Memory B cell (primary cell): Measurements from ENCODE around the gene NCOA1.

Experiments
- ATAC-seq: fragments of 150-1000 bp; cut with Tn5 transposase; 2 replicates; pipeline ENCODE4 v1.10.0; 2021; ENCODE audit warnings: low read depth, mild to moderate bottlenecking, moderate library complexity
- DNase-seq, 2 donors: peaks; one replicate each; pipeline ENCODE4 v3.0.0; 2022; ENCODE audit warnings: low spot score in 2 of 2
- H3K27ac Mint-ChIP-seq: one replicate; pipeline ENCODE4 v1.8.0; 2022; ENCODE audit warnings: mild to moderate bottlenecking, moderate library complexity, mixed read lengths
- H3K27me3 Mint-ChIP-seq: one replicate; pipeline ENCODE4 v1.8.0; 2022; ENCODE audit warnings: mixed read lengths
- H3K36me3 Mint-ChIP-seq: one replicate; pipeline ENCODE4 v1.8.0; 2022; ENCODE audit warnings: mild to moderate bottlenecking, mixed read lengths
- H3K4me1 Mint-ChIP-seq: one replicate; pipeline ENCODE4 v1.8.0; 2022; ENCODE audit warnings: mixed read lengths
- H3K4me3 Mint-ChIP-seq: one replicate; pipeline ENCODE4 v1.8.0; 2022; ENCODE audit warnings: mild to moderate bottlenecking, moderate library complexity, mixed read lengths
- H3K9me3 Mint-ChIP-seq: one replicate; pipeline ENCODE4 v1.8.0; 2022; ENCODE audit warnings: mixed read lengths

The NCOA1 gene

DNA sequence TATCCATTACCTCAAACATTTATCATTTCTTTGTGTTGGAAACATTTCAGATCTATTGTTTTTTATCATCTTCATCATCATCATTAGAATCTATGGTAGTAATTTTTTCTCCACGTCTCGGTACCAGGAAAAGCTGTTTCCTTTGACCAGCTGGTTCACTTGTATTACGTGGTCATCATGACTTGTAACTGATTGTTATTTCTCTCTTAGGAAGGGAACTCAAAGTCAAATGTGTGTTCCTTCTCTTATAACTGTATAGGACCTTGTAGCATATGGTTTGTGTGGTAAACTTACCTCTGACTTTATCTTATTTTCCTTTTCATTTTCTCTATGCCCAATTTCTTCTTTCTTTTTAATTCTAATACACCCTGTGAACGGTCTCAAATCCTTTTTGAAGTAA, 16.5 kb downstream of the NCOA1 start:
- Mint-ChIP-seq H3K27me3 (no peaks in the 10 kb centered on the region), H3K4me1 (peaks cover 59% of the 10 kb centered on the region), H3K36me3 (peaks cover 2% of the 10 kb centered on the region), H3K27ac (peak overlapping the region; percentile 13), H3K4me3 (no peak overlapping the region), H3K9me3 (no peaks in the 10 kb centered on the region)
- ATAC-seq (no peak), DNase-seq (no peak)

- Mint-ChIP-seq H3K36me3 (peaks cover 2% of the 10 kb centered on the region), H3K27me3 (no peaks in the 10 kb centered on the region), H3K27ac (peak overlapping the region; percentile 29), H3K4me1 (peaks cover 59% of the 10 kb centered on the region), H3K9me3 (no peaks in the 10 kb centered on the region), H3K4me3 (no peak overlapping the region)
- ATAC-seq (no peak), DNase-seq (no peak)
Measured at GRCh38 chr2:24508878-24509277, 17.8 kb downstream of the NCOA1 start.

DNA sequence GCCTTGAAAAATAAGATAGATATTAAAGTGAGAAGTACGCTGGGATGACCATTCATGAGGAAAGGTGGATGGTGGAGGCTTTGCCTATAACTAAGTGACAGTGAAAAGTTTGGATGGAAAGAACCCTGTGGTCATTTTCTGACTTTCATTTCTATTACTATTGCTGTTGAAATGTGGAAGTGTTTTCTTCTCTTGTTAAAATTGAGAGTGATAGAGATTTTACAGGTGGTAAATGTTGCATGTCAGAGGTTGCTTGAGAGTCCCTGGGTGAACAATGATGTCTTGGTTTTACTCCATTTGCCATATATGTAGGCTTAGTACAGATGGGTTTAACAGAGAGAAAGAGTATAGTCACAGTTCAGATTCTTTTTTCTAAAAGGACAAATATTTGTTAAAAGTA, 18.4 kb downstream of the NCOA1 start:
- H3K4me1 Mint-ChIP-seq, result peaks cover 55% of the 10 kb centered on the region
- DNase-seq (no peak), ATAC-seq (peak; percentile 86)
- H3K27ac Mint-ChIP-seq, result peak overlapping the region; percentile 29
- H3K9me3 Mint-ChIP-seq, result no peaks in the 10 kb centered on the region
- H3K36me3 Mint-ChIP-seq, result no peaks in the 10 kb centered on the region
- H3K27me3 Mint-ChIP-seq, result no peaks in the 10 kb centered on the region
- H3K4me3 Mint-ChIP-seq, result no peak overlapping the region

- H3K27me3 Mint-ChIP-seq, result no peaks in the 10 kb centered on the region
- DNase-seq (no peak), ATAC-seq (peak; percentile 33)
- no peaks in the 10 kb centered on the region for H3K9me3 Mint-ChIP-seq
- H3K4me3 Mint-ChIP-seq, result no peak overlapping the region
- H3K36me3 Mint-ChIP-seq, result no peaks in the 10 kb centered on the region
- H3K27ac Mint-ChIP-seq, result no peak overlapping the region
- peaks cover 53% of the 10 kb centered on the region for H3K4me1 Mint-ChIP-seq
Measured at GRCh38 chr2:24509840-24510239, 18.8 kb downstream of the NCOA1 start.

DNA sequence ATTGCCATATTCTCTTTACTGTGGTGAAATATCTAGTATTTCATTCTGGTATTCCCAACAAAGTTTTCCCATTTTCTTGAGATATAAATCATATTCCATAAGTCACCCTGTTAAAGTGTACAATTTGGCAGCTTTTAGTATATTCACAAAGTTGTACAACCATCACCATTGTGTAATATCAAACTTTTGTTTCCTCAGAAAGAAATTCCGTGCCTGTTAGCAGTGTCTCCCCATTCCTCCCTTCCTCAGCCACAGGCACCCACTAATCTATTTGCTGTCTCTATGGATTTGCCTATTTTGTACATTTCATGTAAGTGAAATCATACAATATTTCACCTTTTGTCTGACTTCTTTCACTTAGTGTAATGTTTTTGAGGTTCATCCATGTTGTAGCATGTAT, 19.7 kb downstream of the NCOA1 start:
- Mint-ChIP-seq H3K27ac (peak overlapping the region; percentile 6), H3K4me1 (peaks cover 52% of the 10 kb centered on the region), H3K4me3 (no peak overlapping the region), H3K27me3 (no peaks in the 10 kb centered on the region), H3K9me3 (no peaks in the 10 kb centered on the region), H3K36me3 (no peaks in the 10 kb centered on the region)
- DNase-seq, result no peak
- ATAC-seq, result no peak

DNA sequence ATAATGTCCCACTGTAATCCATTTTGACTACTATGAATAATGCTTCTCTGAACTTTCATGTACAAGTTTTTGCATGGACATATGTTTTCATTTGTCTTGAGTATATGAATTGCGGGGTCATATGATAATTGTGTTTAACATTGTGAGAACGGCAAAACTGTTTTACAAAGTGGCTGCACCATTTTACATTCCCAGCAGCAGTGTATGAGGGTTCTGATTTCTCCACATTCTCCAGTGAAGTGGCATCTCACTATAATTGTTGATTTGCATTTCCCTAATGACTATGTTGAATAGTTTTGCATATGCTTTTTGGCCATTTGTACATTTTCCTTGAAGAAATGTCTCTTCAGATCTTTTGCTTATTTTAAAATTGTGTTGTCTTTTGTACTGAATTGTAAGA, 20.1 kb downstream of the NCOA1 start:
- ATAC-seq (no peak), DNase-seq (no peak)
- Mint-ChIP-seq H3K4me3 (no peak overlapping the region), H3K4me1 (peaks cover 48% of the 10 kb centered on the region), H3K36me3 (no peaks in the 10 kb centered on the region), H3K27ac (peak overlapping the region; percentile 6), H3K27me3 (no peaks in the 10 kb centered on the region), H3K9me3 (no peaks in the 10 kb centered on the region)

DNA sequence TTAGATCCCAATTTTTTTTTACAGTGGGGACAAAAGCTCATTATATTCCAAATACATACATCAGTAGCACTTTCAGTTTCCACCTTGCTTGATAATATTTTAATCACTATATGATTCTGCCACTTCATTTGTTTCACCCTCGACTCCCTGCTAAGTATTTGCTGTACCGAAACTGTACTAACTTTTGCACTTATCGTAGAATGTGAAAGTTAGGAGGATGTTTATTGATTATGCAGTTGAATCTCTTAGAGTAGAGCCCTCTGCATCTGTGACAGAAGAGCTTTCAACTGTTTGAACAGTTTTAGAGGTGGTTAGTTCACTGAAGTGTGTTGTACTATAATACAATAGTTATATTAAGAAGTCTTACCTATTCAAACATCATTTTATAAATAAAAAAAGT, 20.8 kb downstream of the NCOA1 start:
- H3K27ac Mint-ChIP-seq, result no peak overlapping the region
- H3K27me3 Mint-ChIP-seq, result no peaks in the 10 kb centered on the region
- H3K4me1 Mint-ChIP-seq, result peaks cover 46% of the 10 kb centered on the region
- H3K36me3 Mint-ChIP-seq, result no peaks in the 10 kb centered on the region
- DNase-seq, result no peak
- H3K4me3 Mint-ChIP-seq, result no peak overlapping the region
- H3K9me3 Mint-ChIP-seq, result no peaks in the 10 kb centered on the region
- no peak for ATAC-seq

GRCh38 chr2:24512404-24512803, 21.4 kb downstream of the NCOA1 start:
- Mint-ChIP-seq H3K36me3 (no peaks in the 10 kb centered on the region), H3K27me3 (no peaks in the 10 kb centered on the region), H3K4me3 (no peak overlapping the region), H3K9me3 (no peaks in the 10 kb centered on the region), H3K27ac (no peak overlapping the region), H3K4me1 (peaks cover 45% of the 10 kb centered on the region)
- no peak for DNase-seq
- no peak for ATAC-seq

DNA sequence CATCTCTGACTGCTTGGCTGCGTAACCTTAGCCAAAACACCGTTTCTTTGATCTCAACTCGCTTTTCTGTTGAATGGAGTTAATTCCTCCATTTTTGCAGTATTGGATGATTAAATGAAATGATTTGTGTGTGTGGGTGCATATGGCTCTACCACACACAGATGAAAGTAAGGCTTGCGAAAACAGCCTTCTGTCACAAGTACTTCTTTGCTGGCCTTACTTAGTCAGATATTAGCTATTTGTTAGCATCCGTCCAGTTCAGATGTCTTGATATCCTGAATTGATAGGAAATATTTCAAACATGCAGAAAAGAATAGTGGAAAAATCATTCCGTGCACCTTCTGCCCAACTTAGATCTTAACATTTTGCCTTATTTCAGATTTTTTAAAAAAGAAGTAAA, 21.8 kb downstream of the NCOA1 start:
- H3K27ac Mint-ChIP-seq, result no peak overlapping the region

DNA sequence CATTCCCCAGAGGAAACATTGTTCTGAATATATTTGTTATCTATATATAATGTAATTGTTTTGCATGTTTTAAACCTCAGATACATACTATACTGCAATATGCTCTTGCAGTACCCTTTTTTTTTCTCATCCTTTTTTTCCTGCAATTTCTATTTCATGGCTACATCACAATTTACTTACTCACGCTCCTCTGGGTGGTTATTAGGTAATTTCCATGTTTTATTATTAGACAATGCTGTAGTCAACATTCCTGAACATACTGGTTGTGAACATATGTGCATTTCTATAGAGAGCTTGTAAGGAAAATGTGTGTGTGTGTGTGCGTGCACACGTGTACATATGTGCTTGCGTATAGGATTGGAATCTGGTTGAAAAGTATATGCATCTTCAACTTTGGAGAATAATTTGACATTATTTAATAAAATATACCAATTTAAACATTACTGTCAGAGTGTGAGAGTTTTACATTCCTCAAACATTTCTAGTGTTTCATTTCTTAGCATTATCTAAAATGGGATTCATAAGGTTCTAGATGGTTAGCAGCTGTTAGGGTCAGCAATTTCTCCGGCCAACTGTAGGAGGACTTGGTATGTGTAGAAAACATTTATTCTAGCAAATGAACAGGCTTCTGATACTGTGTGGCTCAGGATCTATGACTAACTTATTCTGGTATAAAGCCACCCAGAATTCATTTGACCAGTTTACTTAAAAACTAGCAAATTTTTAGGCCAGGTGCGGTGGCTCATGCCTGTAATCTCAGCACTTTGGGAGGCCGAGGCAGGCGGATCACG, 22.4 kb downstream of the NCOA1 start:
- ATAC-seq, result no peak
- no peak for DNase-seq
- H3K27me3 Mint-ChIP-seq, result no peaks in the 10 kb centered on the region
- no peaks in the 10 kb centered on the region for H3K36me3 Mint-ChIP-seq
- H3K4me3 Mint-ChIP-seq, result no peak overlapping the region
- peaks cover 40% of the 10 kb centered on the region for H3K4me1 Mint-ChIP-seq
- H3K9me3 Mint-ChIP-seq, result no peaks in the 10 kb centered on the region
- no peak overlapping the region for H3K27ac Mint-ChIP-seq

More for the DNA sequence above, 21.8 kb downstream of the NCOA1 start:
- H3K36me3 Mint-ChIP-seq, result no peaks in the 10 kb centered on the region
- no peak overlapping the region for H3K4me3 Mint-ChIP-seq
- no peak for DNase-seq
- H3K4me1 Mint-ChIP-seq, result peaks cover 41% of the 10 kb centered on the region
- ATAC-seq, result no peak
- no peaks in the 10 kb centered on the region for H3K27me3 Mint-ChIP-seq
- H3K9me3 Mint-ChIP-seq, result no peaks in the 10 kb centered on the region

- peaks cover 3% of the 10 kb centered on the region for H3K36me3 Mint-ChIP-seq
- H3K4me3 Mint-ChIP-seq, result no peak overlapping the region
- no peak overlapping the region for H3K27ac Mint-ChIP-seq
- no peaks in the 10 kb centered on the region for H3K27me3 Mint-ChIP-seq
- peaks cover 30% of the 10 kb centered on the region for H3K4me1 Mint-ChIP-seq
- H3K9me3 Mint-ChIP-seq, result no peaks in the 10 kb centered on the region
- ATAC-seq (no peak), DNase-seq (no peak)
Measured at GRCh38 chr2:24514820-24515219, 23.8 kb downstream of the NCOA1 start.

DNA sequence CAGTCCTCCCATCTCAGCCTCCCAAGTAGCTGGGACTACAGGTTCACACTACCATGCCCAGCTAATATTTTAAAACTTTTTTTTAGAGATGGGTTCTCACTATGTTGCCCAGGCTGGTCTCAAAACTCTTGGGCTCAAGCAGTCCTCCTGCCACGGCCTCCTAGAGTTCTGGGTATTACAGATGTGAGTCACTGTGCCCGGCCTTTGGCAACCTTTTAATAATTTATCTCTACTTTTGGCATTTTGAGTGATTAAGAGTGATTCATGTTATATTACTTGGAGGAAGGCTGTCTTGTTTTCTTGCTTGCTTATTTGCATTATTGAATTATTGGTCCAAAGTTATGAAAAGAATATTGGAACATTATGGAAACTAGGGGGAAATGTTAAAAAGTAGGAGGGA, 24.3 kb downstream of the NCOA1 start:
- no peak overlapping the region for H3K27ac Mint-ChIP-seq
- H3K36me3 Mint-ChIP-seq, result peaks cover 3% of the 10 kb centered on the region
- H3K4me3 Mint-ChIP-seq, result no peak overlapping the region
- DNase-seq (no peak), ATAC-seq (no peak)
- H3K27me3 Mint-ChIP-seq, result no peaks in the 10 kb centered on the region
- H3K9me3 Mint-ChIP-seq, result no peaks in the 10 kb centered on the region
- H3K4me1 Mint-ChIP-seq, result peaks cover 31% of the 10 kb centered on the region

DNA sequence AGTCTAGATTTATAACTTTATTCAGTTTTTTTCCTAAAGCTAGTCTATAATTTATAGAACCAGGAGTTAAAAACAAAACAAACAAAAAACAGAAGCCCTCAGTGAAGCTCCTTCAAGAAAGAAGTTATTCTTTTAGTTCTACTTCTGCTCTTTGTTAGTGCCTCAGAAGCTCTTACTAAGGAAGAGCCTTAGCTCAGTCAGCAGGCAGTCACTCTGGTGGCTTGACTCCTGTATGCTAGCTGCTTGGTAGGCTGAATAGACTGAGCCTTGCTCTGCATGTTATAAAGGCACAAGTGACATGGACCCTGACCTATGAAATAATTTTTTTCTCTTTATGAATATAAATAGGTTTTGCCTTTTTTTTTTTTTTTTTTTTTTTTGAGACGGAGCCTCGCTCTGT, 24.8 kb downstream of the NCOA1 start:
- Mint-ChIP-seq H3K27me3 (no peaks in the 10 kb centered on the region), H3K4me1 (peaks cover 31% of the 10 kb centered on the region), H3K27ac (no peak overlapping the region), H3K9me3 (no peaks in the 10 kb centered on the region), H3K4me3 (no peak overlapping the region), H3K36me3 (peaks cover 3% of the 10 kb centered on the region)
- no peak for DNase-seq
- ATAC-seq, result no peak

DNA sequence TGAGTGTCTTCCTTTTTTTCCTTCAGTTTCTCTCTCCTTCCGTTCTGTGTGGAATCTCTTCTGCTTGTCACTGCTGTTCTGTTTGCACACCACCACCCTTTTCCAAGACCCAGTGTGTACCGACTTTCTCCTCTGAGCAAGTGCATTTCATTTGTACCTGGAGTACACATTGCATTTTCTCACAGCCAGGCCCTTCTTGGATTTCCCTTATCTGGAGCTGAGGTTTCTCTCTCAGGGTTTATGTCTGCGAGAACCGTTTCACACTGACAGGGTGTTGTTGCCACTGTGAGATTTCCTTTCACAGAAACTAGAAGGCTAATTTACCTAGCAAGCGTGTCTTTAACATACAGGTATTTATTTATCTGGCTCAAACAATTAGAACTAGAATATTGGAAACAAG, 26.2 kb downstream of the NCOA1 start:
- Mint-ChIP-seq H3K4me1 (peaks cover 30% of the 10 kb centered on the region), H3K27ac (no peak overlapping the region), H3K4me3 (no peak overlapping the region), H3K9me3 (no peaks in the 10 kb centered on the region), H3K36me3 (peaks cover 3% of the 10 kb centered on the region), H3K27me3 (no peaks in the 10 kb centered on the region)
- DNase-seq (no peak), ATAC-seq (no peak)

- Mint-ChIP-seq H3K27me3 (no peaks in the 10 kb centered on the region), H3K27ac (no peak overlapping the region)
Measured at GRCh38 chr2:24520175-24520574, 29.1 kb downstream of the NCOA1 start.

More at GRCh38 chr2:24520175-24520574, 29.1 kb downstream of the NCOA1 start:
- no peak for ATAC-seq
- Mint-ChIP-seq H3K36me3 (peaks cover 3% of the 10 kb centered on the region), H3K4me1 (peaks cover 29% of the 10 kb centered on the region), H3K9me3 (peaks cover 2% of the 10 kb centered on the region), H3K4me3 (no peak overlapping the region)
- DNase-seq, result no peak
